Left ventricle myocardium inferior (tissue), 1 donor: ENCODE measurements around the gene SBNO1. TPM values are rescaled to one million over a fixed set of nuclear protein-coding genes. Genes with fewer than 3 reads are reported as not detected.

Experiments used
- DNase-seq: peaks from one replicate; pipeline ENCODE4 v3.0.0-alpha.2; 2020
- H3K27ac ChIP-seq: fragments of 200-600 bp; replicated peaks from 2 replicates; pipeline ENCODE4 v1.8.0; 2021
- H3K27me3 ChIP-seq: fragments of 200-600 bp; 2 replicates; pipeline ENCODE4 v1.8.0; 2021; ENCODE audit warnings: low read depth
- H3K36me3 ChIP-seq: fragments of 200-600 bp; 2 replicates; pipeline ENCODE4 v1.8.0; 2021
- H3K4me1 ChIP-seq: fragments of 200-600 bp; 2 replicates; pipeline ENCODE4 v1.8.0; 2021
- H3K4me3 ChIP-seq: fragments of 200-600 bp; 2 replicates; pipeline ENCODE4 v1.8.0; 2021; ENCODE audit warnings: mild to moderate bottlenecking, moderate library complexity
- H3K9me3 ChIP-seq: fragments of 200-600 bp; replicated peaks from 2 replicates; pipeline ENCODE4 v1.8.0; 2021
- intact Hi-C: fragments of 100-400 bp; cut with micrococcal nuclease; formaldehyde crosslinking; loops from one replicate; pipeline ENCODE4 v1.11.0; 2022
- total RNA-seq: library from RNA; stranded (reverse); fragmentation: NEBNext Ultra II Directional; extraction: Animal tissue kit (Norgen Biotek cat#: 25700); gene quantifications from one replicate; pipeline ENCODE4 v1.2.1, GENCODE V29; 2021
- TF ChIP-seq, protein P1 (sequence below): fragments of 200-600 bp; IDR thresholded peaks from 2 replicates; pipeline ENCODE4 v1.8.0; 2021; ENCODE audit warnings: antibody characterized with exemption, mild to moderate bottlenecking, borderline replicate concordance
- donor health status: DM: no; HTN: yes; CAD: no; lungs with severe emphysema.

The SBNO1 gene
- total RNA-seq, 1 donor from 2014 or later: 27.1 TPM

DNA sequence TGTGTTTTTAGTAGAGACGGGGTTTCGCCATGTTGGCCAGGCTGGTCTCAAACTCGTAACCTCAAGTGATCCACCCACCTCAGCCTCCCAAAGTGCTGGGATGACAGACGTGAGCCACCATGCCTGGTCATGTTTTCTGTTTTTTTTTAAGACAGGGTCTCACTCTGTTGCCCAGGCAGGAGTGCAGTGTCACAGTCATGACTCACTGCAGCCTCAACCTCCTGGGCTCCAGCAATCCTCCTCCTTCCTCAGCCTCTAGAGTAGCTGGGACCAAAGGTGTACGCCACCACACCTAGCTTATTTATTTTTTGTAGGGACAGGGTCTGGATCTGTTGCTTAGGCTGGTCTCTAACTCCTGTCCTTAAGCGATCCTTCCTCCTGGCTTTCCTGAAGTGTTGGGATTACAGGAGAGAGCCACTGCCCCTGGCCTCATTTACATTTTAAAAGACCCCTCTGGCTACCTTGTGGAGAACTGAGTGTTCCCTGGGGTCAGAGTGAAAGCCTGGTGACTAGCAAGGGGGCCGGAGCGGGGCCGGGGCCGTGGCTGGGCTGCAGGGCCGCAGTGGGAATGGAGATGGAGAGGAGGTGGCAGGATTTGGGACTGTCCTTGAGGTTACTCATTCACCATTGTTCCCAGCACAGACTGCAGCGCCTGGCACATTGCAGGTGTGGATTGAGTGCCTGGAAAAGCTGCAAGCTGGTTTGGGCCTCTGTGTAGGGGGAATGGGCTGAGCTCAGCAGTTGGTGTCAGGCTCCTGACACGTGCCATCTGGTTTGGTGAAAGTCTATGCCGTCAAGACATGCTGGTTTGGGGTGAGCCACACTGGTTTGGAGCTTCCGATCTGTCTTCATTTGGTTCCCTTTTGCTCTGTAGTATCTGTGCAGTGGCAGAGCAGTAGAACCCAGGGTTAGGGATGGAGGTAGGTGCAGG lies 37.4 kb upstream of the SBNO1 start:
- TF ChIP-seq, protein P1, sequence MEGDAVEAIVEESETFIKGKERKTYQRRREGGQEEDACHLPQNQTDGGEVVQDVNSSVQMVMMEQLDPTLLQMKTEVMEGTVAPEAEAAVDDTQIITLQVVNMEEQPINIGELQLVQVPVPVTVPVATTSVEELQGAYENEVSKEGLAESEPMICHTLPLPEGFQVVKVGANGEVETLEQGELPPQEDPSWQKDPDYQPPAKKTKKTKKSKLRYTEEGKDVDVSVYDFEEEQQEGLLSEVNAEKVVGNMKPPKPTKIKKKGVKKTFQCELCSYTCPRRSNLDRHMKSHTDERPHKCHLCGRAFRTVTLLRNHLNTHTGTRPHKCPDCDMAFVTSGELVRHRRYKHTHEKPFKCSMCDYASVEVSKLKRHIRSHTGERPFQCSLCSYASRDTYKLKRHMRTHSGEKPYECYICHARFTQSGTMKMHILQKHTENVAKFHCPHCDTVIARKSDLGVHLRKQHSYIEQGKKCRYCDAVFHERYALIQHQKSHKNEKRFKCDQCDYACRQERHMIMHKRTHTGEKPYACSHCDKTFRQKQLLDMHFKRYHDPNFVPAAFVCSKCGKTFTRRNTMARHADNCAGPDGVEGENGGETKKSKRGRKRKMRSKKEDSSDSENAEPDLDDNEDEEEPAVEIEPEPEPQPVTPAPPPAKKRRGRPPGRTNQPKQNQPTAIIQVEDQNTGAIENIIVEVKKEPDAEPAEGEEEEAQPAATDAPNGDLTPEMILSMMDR: no peak
- H3K27me3 ChIP-seq: no peaks in the 10 kb centered on the region
- no peak overlapping the region for H3K4me3 ChIP-seq
- no peak for DNase-seq
- no peak overlapping the region for H3K27ac ChIP-seq
- no peaks in the 10 kb centered on the region for H3K9me3 ChIP-seq
- H3K36me3 ChIP-seq: peaks cover 86% of the 10 kb centered on the region
- intact Hi-C loops: no loop called here
- H3K4me1 ChIP-seq: peaks cover 34% of the 10 kb centered on the region

DNA sequence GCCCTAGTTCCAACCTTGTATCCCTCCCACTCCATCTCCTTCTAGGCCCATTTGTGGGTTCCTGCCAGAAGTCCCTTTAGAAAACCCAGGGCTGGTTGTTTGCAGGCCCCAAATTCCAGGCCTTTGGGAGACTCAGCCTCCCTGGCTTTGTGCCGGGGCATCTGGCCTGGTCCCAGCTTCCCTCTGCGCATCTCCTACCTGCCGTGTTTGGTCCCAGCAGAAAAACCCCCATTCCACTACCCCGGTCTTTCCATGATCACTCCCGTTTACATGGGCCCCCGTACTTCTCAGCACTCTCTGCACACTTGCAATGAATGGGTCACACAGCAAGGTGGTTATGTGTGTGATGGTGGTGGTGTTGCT lies 34.6 kb upstream of the SBNO1 start:
- DNase-seq: no peak
- H3K4me3 ChIP-seq: peak overlapping the region; percentile 20
- H3K27me3 ChIP-seq: no peaks in the 10 kb centered on the region
- no peaks in the 10 kb centered on the region for H3K9me3 ChIP-seq
- peak overlapping the region; percentile 74 for H3K27ac ChIP-seq
- peaks cover 34% of the 10 kb centered on the region for H3K4me1 ChIP-seq
- peaks cover 86% of the 10 kb centered on the region for H3K36me3 ChIP-seq
- TF ChIP-seq, protein P1: no peak
- intact Hi-C loops: no loop called here

DNA sequence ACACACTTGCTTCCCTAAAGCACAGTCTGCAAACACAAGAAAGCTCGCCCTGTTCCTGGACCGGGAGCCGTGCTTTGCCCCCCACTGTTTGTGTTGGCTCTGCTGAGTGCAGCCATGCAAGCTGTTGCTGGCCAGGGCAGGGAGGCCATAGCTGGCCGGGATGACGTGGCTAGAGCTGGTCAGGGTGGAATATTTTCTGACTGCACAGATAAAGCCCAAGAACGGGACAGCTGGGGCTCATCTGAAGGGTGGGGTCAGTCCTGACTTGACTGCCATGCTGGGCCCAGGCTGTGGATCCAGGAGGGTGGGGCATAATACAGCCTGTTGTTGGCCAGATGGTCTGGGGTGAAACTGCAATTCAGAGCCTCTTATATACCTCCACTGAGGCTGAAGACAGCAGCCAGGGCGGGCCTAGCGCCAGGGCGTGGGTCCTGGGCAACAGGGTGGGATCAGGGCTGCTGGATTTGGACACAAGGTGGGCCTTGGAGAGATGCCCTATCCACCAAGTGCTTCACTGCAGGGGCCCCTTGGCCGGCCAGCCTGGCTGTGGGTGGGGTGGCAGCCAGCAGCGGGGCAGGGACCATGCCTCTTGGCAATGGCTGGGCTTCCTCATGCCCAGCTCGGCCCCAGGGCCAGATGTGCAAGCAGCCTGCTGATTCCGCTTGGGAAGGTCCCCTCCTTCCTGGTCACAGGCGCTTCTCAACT lies 34.1 kb upstream of the SBNO1 start:
- H3K4me3 ChIP-seq: peak overlapping the region; percentile 20
- H3K9me3 ChIP-seq: no peaks in the 10 kb centered on the region

DNA sequence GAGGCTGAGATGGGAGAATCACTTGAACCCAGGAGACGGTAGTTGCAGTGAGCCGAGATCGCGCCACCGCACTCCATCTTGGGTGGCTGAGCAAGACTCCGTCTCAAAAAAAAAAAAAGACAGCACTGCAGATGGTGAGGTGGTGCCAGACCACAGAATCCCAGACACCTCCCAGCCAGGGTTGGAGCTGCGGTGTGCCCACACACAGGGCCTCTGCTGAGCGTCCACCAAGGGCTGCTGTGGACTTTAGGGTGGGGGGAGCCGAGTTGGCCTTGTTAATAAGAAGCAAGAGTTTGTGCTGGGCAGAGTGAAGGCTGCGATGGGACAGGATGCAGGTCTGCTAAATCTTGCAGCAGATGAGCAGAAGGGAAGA lies 33.5 kb upstream of the SBNO1 start:
- Histone ChIP-seq H3K27me3 (no peaks in the 10 kb centered on the region), H3K36me3 (peaks cover 86% of the 10 kb centered on the region), H3K4me3 (peak overlapping the region; percentile 20), H3K9me3 (no peaks in the 10 kb centered on the region), H3K4me1 (peaks cover 34% of the 10 kb centered on the region), H3K27ac (peak overlapping the region; percentile 74)
- intact Hi-C loops: no loop called here
- TF ChIP-seq, protein P1: no peak
- DNase-seq: no peak

More for the DNA sequence above, 34.1 kb upstream of the SBNO1 start:
- Histone ChIP-seq H3K27ac (peak overlapping the region; percentile 74), H3K36me3 (peaks cover 86% of the 10 kb centered on the region), H3K4me1 (peaks cover 34% of the 10 kb centered on the region), H3K27me3 (no peaks in the 10 kb centered on the region)
- DNase-seq: peak; percentile 61
- intact Hi-C loops: no loop called here
- TF ChIP-seq, protein P1: no peak

DNA sequence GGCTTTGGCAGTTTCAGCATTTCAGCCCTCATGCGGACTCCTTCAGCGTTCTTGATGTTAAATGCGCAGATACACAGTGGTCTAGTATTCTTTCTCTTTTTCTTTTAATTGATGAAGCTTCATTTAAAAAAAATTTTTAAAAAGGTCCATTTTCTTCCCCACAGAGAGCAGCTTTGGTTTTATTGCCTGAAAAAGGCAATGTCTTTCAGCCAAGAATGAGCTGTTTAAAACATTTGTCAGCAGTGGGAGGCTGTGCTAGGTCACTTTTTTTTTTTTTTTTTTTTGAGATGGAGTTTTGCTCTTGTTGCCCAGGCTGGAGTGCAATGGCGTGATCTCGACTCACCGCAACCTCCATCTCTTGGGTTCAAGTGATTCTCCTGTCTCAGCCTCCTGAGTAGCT lies 32.8 kb upstream of the SBNO1 start:
- peaks cover 86% of the 10 kb centered on the region for H3K36me3 ChIP-seq
- H3K9me3 ChIP-seq: no peaks in the 10 kb centered on the region
- H3K4me3 ChIP-seq: no peak overlapping the region
- H3K27me3 ChIP-seq: no peaks in the 10 kb centered on the region
- intact Hi-C loops: no loop called here
- TF ChIP-seq, protein P1: no peak
- peaks cover 33% of the 10 kb centered on the region for H3K4me1 ChIP-seq
- no peak for DNase-seq
- H3K27ac ChIP-seq: peak overlapping the region; percentile 74
